ENCODE measurements around the gene TIMM10B. TPM values are rescaled to one million over a fixed set of nuclear protein-coding genes. Genes with fewer than 3 reads are reported as not detected.

Gene TIMM10B
- total and polyA plus RNA-seq, 2 donors from 2014 or later, result 34.6 to 44.7 TPM

DNA sequence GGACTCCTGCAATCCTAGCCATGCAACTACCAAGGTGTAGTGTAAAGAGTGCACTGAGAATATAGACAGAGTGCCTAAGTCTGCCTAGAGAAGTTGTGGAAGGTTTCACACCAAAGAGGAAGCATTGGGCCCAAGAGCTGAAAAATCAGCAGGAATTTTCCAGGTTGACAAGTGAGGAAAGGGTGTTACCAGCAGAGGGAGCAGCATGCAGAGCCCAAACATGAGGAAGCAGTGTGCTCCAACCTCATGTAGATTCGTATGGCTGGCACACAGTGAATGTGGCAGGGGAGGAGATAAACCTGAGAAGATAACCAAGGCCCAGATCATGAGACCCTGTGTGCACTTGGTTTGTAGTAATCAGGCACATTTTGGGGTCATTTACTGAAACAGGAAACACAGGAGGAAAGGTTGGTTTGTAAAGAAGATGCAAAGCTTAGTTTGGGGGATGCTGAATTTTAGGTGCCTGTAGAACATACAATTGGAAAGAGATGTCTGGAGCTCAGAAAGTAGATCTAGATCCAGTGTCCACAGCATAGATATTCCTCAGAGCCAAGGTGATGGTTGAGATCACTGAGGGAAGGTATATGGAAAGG, 42.2 kb upstream of the TIMM10B start:
- Histone ChIP-seq H3K36me3 (ENCODE audit: control insufficient read depth in 2 of 3, insufficient read depth in 3 of 3, low read length in 3 of 3) (no peaks in the 10 kb centered on the region), H3K9ac (ENCODE audit: low read length in 3 of 3) (no peak overlapping the region), H3K27ac (ENCODE audit: low read depth in 2 of 2, low read length in 2 of 2) (no peak overlapping the region), H3K4me1 (ENCODE audit: control insufficient read depth in 2 of 3, insufficient read depth in 2 of 3, low read depth in 1 of 3, low read length in 3 of 3) (peaks cover 0 to 4% (median 0%) of the 10 kb centered on the region in 3 donors), H3K4me3 (ENCODE audit: low read length in 3 of 3) (no peak overlapping the region), H3K27me3 (ENCODE audit: control insufficient read depth, insufficient read depth, low read length) (no peaks in the 10 kb centered on the region), H3K9me3 (ENCODE audit: control insufficient read depth in 2 of 3, insufficient read depth in 1 of 3, low read length in 3 of 3) (no peaks in the 10 kb centered on the region)
- peak in 4 of 5 donors; percentile 50 to 79 (median 63) for DNase-seq
- FAIRE-seq, result no peak
- intact Hi-C loops (cut with DNase I), result no loop called here
- TF ChIP-seq, protein P1, sequence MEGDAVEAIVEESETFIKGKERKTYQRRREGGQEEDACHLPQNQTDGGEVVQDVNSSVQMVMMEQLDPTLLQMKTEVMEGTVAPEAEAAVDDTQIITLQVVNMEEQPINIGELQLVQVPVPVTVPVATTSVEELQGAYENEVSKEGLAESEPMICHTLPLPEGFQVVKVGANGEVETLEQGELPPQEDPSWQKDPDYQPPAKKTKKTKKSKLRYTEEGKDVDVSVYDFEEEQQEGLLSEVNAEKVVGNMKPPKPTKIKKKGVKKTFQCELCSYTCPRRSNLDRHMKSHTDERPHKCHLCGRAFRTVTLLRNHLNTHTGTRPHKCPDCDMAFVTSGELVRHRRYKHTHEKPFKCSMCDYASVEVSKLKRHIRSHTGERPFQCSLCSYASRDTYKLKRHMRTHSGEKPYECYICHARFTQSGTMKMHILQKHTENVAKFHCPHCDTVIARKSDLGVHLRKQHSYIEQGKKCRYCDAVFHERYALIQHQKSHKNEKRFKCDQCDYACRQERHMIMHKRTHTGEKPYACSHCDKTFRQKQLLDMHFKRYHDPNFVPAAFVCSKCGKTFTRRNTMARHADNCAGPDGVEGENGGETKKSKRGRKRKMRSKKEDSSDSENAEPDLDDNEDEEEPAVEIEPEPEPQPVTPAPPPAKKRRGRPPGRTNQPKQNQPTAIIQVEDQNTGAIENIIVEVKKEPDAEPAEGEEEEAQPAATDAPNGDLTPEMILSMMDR (IDR thresholded peaks at IDR 0.05; ENCODE audit: borderline replicate concordance, extremely low read depth, insufficient read depth), result peak; percentile 58

DNA sequence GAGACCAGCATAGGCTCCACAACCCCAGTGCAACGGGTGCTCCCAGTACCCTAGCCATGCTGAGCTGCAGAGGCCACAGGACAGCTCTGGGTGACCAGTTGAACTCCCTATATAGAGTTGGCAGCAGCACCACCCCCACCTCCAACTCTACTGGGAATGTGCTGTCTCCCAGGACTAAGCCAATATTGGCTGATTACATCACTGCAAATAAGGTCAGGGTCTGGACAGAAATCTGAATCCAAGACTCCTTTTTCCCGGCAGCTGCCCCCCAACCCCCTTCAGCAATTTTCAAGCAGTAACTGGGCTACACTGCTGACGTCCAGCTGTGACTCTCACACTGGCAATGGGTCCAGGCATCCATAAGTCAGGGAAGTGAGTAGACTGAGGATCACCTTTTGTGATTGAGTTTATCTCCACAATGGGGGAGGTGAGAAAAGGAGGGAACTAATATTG, 40.4 kb upstream of the TIMM10B start, which contains the start of gene HPX:
Gene HPX (minus strand): TSS at position 82 of the 453 bp plus-strand sequence. CDS start 24 bp downstream, at position 58.
- no peak for FAIRE-seq
- intact Hi-C loops (cut with DNase I), result loop anchor here (5.0 kb wide), 1 partner anchor 64 kb away; no protein-coding TSS in a partner anchor
- no peaks in the 10 kb centered on the region for H3K36me3 ChIP-seq (ENCODE audit: control insufficient read depth in 2 of 3, insufficient read depth in 3 of 3, low read length in 3 of 3)

DNA sequence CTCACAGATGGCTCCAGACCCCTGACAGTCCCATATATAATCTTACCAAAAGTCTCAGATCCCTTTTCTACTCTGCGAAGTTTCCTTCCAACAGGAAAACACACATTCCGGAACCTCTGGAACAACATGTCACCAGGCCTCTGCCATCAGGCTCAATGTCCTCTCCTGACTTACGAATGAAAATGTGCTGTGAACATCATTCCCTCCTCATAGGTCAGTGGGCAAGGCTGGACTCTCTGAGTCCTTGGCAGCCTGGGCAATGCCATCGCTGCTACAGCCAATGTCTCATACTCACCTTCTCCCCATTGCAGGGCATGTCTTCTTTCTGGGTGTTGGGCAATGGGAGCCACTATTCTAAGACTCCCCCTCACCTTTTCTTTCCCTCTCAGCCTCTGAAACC, 38.9 kb upstream of the TIMM10B start:
- DNase-seq (no peak), FAIRE-seq (no peak)
- TF ChIP-seq, protein P1 (IDR thresholded peaks at IDR 0.05; ENCODE audit: borderline replicate concordance, extremely low read depth, insufficient read depth), result no peak
- Histone ChIP-seq H3K27me3 (ENCODE audit: control insufficient read depth, insufficient read depth, low read length) (no peaks in the 10 kb centered on the region), H3K4me3 (ENCODE audit: low read length in 3 of 3) (no peak overlapping the region), H3K36me3 (ENCODE audit: control insufficient read depth in 2 of 3, insufficient read depth in 3 of 3, low read length in 3 of 3) (no peaks in the 10 kb centered on the region), H3K4me1 (ENCODE audit: control insufficient read depth in 2 of 3, insufficient read depth in 2 of 3, low read depth in 1 of 3, low read length in 3 of 3) (peaks cover 0 to 4% (median 0%) of the 10 kb centered on the region in 3 donors), H3K27ac (ENCODE audit: low read depth in 2 of 2, low read length in 2 of 2) (no peak overlapping the region), H3K9me3 (ENCODE audit: control insufficient read depth in 2 of 3, insufficient read depth in 1 of 3, low read length in 3 of 3) (no peaks in the 10 kb centered on the region), H3K9ac (ENCODE audit: low read length in 3 of 3) (no peak overlapping the region)
- intact Hi-C loops (cut with DNase I), result loop anchor here (5.0 kb wide), 1 partner anchor 65 kb away; no protein-coding TSS in a partner anchor

More for the DNA sequence above, 40.4 kb upstream of the TIMM10B start, which contains the start of gene HPX:
- Histone ChIP-seq H3K4me3 (ENCODE audit: low read length in 3 of 3) (no peak within 1 kb of the TSS), H3K4me1 (ENCODE audit: control insufficient read depth in 2 of 3, insufficient read depth in 2 of 3, low read depth in 1 of 3, low read length in 3 of 3) (peaks cover 0 to 4% (median 0%) of the 10 kb centered on the region in 3 donors), H3K27me3 (ENCODE audit: control insufficient read depth, insufficient read depth, low read length) (no peaks in the 10 kb centered on the region), H3K9me3 (ENCODE audit: control insufficient read depth in 2 of 3, insufficient read depth in 1 of 3, low read length in 3 of 3) (no peaks in the 10 kb centered on the region), H3K27ac (ENCODE audit: low read depth in 2 of 2, low read length in 2 of 2) (no peak within 1 kb of the TSS), H3K9ac (ENCODE audit: low read length in 3 of 3) (no peak within 1 kb of the TSS)
- TF ChIP-seq, protein P1 (IDR thresholded peaks at IDR 0.05; ENCODE audit: borderline replicate concordance, extremely low read depth, insufficient read depth), result no peak
- DNase-seq, result no peak

Measured in kidney (tissue), 14 donors.